Left lobe of liver (tissue), 2 donors: Measurements from ENCODE around the gene L1CAM. TPM values are rescaled to one million over a fixed set of nuclear protein-coding genes. Genes with fewer than 3 reads are reported as not detected.
A peak's percentile ranks its signal among the peaks of the same experiment; 100 is the strongest.

ENCODE experiments used
- ATAC-seq: fragments of 200-7000 bp; cut with Tn5 transposase; one replicate; pipeline ENCODE4 v1.9.1; 2020; ENCODE audit warnings: mild to moderate bottlenecking, moderate library complexity
- DNase-seq: peaks from one replicate; pipeline ENCODE4 v3.0.0-alpha.2; 2020; ENCODE audit warnings: low spot score
- total RNA-seq: library from RNA; stranded (reverse); gene quantifications from one replicate; pipeline ENCODE4 v1.2.1, GENCODE V29; 2021
- donor health status: DM: no; HTN: no; CAD: no; lungs with moderate emphysema.
- donor health status: DM: no; HTN: yes; CAD: no.

Gene L1CAM
- total RNA-seq, 1 donor from 2014 or later: 0.88 TPM

DNA sequence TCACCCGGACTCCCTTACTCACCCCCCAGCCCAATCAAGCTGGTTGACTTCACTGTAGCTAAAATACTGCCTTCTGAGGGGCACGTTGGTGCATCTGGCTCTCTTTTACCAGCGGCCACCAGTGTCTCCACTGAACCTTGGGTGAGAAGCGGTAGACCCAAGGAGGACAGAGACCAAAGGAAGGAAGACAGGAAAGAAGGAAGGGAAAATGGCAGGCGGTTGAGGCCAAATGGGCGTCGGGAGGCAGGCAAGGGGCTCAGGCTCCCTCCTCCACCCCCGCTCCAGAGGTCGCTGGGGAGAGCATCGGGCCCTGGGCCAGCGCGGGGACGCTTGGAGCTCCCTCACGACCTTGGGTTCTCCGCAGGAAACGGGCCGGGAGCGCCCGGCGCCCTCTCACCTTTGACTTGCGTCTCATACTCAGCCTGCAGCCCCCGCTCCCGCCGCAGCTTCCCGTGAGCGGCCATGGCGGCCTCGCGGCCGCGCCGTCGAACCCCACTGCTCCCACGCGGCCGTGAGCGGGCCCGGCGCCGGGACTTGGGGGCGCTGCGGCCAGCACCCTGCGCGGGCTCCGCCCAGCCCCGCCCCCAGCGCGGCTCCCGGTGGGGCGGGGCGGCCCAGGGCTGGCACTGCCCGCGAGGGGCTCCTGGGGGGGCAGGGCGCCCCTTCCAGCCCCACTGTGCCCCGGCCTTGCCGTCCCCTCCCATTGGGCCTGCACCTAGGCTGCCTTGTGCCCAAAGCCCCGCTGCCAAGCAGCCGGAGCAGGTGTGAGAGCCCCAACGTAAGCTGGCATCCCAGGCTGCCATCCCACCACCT, 40.0 kb upstream of the L1CAM start, which contains the start of gene ARHGAP4:
Gene ARHGAP4, minus strand, starts transcription at position 526 of the 813 bp plus-strand sequence. Its CDS starts 62 bp downstream, at position 464.
- DNase-seq (no peak), ATAC-seq (no peak)

DNA sequence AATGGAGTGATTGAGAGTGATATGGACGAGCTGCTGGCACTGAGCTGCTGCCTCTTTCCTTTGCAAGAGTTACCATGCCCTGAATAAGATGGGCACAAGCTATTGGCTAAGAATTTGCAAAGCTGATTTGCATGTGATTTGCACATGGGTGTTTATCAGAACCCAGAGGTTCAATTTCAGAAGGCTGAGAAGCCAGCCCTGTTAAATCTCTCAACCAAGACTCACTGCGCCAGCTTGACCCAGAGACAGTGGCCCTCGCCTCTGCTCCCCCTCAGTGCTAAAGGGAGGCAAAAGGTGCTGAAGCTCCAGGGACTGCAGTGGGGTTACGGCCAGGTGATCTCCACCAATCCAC, 39.4 kb upstream of the L1CAM start:
- ATAC-seq (no peak), DNase-seq (no peak)

DNA sequence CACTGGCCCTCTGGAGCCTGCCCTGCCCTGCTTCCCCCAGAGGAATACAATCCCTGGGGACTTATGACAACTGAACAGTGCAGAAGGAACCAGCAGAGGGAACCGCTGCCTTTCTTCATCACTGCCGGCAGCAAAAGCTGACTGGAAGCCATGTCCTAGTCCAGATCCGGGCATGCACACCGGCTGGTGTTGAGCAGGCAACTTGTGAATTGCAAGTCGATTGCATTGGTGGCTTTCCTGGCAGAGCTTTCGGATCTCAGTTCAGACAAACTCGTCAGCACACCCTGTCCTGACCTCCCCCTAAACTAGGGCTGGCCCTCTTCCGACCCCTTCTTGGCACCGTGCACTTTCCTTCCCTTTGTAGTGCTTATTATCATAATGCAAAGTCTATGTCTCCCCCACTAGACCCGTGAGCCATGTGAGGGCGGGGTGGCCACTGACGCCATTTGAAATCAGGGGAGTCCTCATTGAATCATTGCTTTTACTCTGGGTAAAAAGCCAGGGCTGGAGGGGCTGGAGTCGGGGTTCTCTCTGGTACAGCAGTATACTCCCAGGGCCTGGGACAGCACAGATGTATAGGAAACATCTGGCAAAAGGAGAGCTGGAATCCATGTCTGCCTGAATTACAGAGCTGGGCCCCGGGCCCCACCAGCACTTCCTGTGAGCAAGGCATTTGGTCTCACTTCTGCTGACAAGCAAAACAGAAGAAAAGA, 38.3 kb upstream of the L1CAM start:
- DNase-seq: no peak

DNA sequence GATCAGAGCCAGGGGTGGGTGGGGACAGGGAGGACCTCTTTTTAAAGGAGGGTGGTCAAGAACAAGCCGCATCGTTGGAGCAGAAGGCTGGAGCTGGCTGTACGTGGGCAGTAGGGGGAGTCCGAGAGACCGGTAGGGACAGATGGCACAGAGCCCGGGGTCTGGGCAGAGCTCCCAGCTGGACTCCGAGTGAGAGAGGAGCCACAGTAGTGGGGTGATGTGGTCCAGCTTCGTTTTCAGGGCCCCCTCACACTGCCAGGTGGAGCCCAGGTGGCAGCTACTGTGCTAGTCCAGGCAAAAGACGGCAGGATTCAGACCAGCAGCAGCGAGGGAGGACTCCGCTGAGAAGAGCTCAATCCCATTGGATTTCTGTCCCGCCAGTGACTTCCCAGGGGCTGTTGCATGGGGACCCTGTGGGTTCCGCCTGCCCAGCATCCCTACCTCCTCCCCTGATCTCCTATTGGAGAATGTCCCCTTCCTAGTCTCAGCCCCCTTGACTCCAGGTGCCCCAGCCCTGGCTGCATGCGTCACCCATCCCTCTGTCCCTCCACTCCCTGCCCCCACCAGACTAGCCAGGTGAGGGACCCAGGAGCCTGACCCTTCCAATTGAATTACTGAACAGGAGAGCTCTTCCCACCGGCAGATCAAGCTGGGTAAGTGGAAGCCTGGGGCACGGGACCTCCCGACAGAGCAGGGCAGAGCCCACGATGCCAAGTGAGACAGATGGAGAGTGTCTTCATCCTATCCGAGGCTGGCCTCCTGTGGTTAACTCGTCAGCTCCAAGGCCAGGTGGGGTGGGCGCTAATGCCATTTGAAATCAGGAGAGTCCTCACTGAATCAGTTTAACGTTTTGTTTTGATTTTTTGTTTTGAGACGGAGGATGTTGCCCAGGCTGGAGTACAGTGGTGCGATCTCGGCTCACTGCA, 37.2 kb upstream of the L1CAM start:
- DNase-seq (peak; percentile 79), ATAC-seq (peak; percentile 83)

More for the DNA sequence above, 38.3 kb upstream of the L1CAM start:
- ATAC-seq: no peak

DNA sequence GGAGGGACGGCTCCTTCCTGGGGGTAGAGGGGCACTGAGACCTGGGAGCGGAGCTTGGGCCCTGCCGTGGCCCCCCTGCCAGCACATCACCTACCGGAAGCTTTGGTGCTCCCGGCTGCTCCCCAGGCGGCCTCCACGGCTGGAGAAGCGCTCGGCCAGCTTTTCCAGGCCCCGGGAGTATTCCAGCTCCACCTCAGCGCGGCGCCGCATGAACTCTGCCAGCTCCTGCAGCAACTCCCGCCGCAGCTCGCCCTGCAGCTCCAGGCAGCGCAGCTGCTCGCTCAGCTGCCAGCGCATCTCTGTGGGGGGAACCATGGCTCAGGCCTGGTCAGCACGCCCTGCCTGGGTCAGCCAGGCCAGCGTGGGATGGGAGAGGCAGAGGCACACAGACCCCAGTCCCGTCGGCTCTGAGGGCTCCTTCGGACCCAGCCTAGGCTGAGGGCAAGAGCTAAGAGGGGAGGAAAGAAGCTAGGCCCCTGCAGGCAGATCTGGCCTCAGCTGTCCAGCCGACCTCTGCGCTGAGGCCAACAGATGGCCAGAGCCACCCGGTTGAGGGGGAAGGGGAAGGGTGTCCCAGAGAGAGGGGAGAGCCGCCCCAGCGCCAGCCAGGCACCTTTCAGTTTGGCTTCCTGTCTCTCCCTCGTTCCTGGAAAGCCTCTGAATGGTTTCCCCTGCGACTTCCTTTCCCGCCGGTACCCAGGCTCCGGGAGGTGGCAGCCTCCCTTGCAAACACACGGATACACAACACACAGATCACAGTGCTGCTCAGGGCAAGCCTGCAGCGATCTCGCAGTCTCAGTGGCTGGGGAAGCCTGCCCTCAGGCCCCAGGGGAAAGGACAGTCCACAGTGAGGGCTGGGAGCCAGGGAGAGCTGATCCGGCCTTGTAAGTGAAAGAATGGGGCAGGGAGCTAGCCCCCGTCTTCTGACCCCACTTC, 35.8 kb upstream of the L1CAM start:
- no peak for DNase-seq
- no peak for ATAC-seq

DNA sequence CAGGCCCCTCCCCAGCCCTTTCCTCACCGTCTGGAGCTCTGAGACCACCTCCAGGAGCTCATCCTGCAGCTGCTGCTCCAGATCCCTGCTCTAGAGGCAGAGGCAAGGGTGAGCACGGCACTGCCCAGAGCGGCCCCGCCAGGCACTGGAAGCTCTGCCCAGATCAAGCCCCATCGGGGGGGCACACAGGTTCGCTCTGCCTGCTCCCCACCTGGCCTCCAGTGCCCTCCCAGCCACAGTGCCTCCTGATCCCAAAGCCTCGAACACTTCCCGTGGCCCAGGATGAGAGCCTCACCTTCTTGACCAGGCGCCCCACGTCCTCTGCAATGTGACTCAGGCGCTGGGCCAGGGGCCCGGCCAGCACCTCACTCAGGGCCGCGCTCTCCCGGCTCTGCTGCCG, 35.1 kb upstream of the L1CAM start:
- DNase-seq (no peak), ATAC-seq (no peak)

DNA sequence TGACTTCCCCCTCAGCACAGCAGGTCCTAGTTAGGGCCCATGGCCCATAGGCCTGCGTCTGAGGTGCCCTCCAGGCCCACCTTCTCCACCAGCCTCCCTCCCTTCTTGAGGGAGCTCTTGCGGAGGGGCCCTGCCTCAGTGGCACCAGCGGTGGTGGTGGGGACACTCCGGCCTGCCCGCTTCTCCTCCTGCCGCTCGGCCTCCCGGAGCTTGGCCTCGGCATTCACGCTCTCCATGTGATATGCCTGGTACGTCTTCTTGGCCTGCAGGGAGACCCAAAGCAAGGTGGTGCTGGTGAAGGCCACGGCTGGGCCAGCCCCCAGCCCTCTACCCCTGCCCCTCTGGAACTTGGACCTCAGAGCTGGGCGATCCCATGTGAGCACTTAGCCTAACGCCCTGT, 34.6 kb upstream of the L1CAM start:
- no peak for DNase-seq
- no peak for ATAC-seq

GRCh38 chrX:153919281-153919680, 33.3 kb upstream of the L1CAM start:
- ATAC-seq (no peak), DNase-seq (no peak)

GRCh38 chrX:153917869-153918268, 31.9 kb upstream of the L1CAM start:
- no peak for DNase-seq
- ATAC-seq: no peak

DNA sequence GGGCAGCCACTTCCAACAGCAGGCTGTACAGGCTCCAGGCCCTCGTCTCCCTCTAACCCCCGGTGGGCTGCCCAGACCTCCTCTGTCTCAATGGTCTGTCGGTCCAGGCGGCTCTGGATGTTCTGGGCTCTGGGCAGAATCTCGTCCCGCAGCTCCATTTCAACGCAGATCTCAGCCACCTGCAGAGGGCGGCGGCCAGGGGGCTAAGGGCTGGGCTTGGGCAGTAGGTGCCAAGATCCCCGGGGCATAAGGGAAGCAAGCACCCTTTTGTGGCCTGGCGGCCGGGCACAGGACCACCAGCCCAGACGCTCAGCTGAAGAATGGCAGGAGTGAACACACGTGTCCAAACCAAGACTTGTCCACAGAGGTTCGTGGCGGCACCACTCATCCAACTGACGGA, 27.7 kb upstream of the L1CAM start:
- no peak for DNase-seq
- ATAC-seq: no peak

- DNase-seq: no peak
These were observed 27.2 kb upstream of the L1CAM start for GRCh38 chrX:153913211-153913610.

DNA sequence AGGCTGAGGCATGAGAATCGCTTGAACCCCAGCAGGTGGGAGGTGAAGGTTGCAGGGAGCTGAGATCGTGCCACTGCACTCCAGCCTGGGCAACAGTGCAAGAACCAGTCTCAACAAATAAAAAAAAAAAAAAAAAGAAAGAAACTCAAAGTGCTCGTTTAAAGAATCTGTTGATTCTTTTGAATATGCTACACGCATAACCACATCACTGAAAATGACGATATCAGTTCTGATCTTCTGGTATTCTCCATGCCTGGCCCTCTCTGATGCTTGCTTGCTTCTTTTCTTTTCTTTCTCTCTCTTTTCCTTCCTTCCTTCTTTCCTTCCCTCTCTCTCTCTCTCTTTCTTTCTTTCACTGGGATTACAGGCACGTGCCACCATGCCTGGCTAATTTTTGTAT, 25.8 kb upstream of the L1CAM start:
- ATAC-seq (no peak), DNase-seq (no peak)

More at GRCh38 chrX:153913211-153913610, 27.2 kb upstream of the L1CAM start:
- ATAC-seq: no peak

DNA sequence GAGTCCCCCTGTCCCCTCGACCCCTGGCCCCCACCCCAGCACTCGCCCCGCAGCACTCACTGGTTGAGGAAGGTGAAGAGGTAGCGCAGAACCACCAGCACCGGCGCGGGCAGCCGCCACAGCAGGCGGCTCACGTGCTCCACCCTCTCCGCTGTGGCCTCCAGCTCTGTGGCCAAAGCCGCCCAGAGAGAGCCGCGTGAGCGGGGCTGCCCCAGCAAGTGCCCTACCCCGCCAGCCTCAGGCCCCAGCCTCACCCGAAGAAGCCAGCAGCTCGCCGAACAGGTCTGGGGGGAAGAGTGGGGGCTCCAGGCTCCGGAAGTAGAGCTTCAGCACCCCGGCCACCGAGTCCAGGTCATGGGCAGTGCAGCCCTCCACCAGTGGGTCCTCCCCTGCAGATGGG, 24.5 kb upstream of the L1CAM start:
- ATAC-seq (no peak), DNase-seq (no peak)

DNA sequence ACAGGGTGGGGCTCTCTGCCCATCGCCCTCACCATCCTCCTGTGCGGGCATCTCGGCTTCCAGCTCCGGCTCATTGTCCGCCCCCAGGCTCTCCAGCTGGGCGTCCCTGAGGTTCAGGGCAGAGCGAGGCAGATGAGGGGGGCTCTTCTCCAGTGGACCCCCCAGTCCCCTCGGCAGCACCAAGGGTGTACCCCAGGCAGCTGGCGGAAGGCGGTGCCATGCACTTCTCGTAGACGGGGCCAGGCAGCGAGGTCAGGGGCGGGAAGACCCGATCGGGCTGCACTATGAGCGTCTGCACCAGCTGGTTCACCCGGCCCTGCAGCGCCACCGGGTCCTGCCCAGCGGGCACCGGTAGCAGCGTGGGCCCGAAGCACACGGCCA, 24.0 kb upstream of the L1CAM start:
- DNase-seq: no peak

DNA sequence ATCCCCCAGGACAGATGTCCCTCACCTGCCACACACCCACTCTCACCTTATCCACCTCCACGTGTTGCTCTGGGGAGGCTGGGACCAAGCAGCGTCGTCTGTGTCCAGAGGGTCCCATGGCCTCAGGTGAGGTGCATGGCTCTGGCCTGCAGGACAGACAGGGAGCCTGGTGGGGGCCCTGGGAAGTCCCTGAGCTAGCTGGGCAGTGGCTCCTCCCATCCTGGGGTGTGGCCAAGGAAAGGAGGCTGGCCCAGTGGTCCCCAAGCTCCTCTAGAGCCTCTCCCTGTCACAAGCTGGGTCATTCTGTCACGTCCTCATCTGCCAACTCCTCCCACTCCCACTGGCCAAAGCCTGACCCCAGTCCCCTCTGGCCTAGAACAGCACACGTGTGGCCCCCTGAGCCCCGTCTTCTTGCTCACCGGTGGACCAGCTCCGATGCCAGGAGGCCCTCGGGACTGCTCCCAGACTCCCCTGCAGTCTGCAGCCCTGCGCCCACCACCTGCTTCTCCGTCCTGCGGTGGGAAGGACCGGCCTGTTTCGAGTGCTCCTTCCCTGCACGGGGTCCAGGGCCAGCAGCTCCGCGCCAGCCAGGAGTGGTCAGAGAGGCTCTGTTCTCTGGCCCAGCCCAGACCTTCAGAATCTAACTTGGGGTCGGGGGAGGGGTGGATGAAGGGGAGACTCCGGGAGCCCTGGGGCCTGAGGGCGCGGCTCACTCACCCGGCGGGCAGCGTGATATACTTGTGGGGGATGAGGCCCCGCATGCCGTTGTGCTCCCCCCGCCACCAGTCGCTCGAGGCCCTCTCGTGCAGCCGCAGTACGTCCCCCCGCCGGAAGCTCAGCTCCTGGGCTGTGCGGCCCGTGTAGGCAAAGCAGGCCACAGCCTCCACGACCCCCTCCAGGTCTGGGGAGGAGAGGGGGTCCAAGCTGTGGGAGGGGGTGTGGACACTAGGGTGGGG, 23.3 kb upstream of the L1CAM start:
- ATAC-seq: no peak
- no peak for DNase-seq

More for the DNA sequence above, 24.0 kb upstream of the L1CAM start:
- no peak for ATAC-seq

DNA sequence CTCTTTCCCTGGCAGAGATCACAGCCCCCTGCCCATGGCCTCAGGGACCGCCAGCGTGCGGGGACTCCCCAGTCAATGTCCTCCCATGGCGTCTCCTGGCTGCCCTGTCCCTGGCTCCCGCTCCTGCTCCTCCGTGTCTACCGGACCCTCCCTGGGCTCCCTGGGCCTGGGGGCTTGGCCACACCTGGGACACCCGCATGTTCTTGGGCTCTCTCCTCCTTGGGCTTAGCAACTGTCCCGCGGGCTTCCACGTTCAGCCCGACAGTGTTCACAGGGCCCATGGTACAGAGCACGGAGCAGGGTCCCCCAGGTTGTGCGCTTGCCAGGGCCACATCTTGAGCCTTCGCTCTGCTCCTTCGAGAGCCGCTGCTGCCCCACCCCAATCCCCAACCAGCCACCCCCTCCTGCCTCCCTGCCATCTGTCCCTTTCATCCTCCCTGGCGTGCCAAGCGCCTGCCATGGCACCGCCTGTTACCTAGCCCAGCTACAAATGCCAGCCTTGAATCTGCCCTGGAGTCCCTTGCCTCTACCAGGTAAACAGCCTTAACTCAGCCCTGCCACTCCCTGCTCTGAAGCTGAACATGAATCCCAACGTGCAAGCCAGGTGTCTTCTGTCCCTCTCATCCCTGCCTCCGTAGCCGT, 22.4 kb upstream of the L1CAM start:
- ATAC-seq (no peak), DNase-seq (no peak)

DNA sequence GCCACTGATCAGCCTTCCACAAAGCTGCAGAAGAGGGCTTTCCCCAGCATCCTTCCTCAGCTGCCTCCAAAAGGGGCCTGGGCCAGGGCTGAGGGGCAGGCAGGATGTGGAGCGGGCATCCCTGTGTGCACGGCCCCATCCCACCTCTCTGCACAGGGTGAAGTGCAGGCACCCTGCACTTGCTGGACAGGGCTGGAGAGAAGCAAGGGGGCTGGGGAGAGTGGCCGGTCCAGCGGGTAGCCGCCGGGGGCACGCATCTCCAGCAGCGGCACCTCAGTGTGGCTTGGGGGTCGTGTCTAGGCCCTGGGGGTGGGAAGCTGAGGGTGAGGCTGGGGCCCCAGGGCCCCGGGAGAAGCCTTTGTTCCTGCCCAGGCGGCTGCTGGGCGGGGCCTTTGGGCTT, 21.5 kb upstream of the L1CAM start:
- ATAC-seq (no peak), DNase-seq (no peak)

GRCh38 chrX:153906126-153906917, 20.3 kb upstream of the L1CAM start:
- DNase-seq (no peak), ATAC-seq (no peak)
